NCI-H2107 treated with DMSO at 0.1 percent for 48 hours (cell line): ENCODE measurements around the gene ELP2.
"Not testable (repeated sequence)": the region's sequence is repeated elsewhere in the genome, so short reads cannot be mapped to it uniquely, and the experiment has no call there.

Experiments used
- DNase-seq: peaks from one replicate; lab custom pipeline; 2025; ENCODE audit not compliant: unreplicated experiment; lab: John Stamatoyannopoulos, UW

ELP2 gene

DNA sequence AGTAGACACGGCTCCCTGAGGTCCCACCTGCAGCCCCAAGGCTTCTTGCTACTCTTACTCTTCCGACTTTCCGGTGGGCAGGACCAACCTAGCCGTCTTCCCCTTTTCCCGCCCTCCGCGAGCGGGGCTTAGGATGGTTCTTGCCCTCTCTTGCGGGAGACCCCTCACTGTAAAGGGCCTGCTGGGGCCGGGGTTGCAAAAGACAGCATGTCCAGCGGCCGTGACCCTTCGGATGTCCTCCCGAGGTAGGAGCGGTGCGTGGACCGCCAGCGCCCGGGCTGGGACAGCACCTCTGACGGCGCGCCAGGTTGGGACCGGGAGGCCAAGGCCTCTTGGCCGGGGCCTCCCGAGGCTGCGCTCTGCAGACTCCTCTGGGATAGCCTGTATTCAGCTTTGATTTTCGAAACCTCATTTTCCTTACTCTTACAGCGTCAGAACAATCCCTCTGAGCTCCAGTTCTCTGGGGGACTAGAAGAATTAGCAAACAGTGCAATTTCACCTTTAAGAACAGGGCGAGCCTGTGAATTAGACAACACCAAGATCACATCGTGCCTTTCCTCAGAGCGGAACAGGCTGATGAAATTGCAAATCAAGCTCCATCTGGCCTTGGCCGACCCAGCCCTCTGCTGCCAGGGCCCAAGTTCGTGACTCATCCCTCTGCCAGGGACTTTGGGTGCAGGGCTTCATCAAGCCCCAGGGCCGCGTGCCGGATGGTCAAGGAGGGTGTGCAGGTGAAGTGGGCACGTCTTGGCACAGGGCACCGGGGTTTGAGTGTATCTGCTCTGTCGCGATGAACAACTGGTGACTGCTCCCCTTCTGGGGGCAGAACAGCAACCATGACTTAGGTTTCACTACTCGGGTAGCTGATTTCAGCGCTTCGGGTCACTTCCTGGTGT lies 58.4 kb downstream of the ELP2 start:
- no peak for DNase-seq

DNA sequence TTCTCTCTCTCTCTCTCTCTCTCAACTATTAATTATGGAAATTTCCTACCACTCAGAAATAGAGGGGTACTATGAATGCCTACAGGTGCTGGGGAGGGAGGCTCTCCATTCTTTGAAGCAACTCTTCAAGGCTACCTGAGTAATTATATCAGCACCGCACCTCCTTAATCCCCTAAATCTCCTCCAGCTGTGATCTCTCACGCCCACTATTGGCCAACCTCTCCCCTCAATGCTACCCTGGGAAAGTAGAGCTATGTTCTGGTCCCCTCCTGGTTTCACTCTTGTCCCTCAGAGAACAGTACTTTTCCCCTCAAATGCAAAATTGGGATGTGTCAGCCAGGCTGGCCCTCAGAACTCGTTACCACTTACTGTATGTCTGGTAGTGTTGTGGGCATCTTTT lies 59.2 kb downstream of the ELP2 start:
- no peak for DNase-seq

DNA sequence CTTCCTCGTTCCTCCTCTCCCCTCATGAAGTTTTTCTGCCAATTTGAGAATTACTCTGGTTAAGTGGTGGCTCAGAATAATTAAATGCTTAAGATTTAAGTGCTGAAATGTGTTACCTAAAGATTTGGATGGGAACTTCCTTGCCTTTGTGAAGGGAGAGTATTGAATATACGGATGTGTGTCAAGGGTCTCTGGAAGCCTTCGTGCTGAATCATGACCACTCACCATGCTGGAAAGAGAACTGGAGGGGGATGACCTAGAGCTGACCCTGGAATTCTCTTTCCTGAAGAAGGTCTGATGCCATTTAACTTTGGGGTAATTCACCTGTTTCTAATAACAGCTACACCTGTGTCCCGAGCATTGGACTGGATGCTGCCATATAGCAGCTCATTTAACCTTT lies 59.8 kb downstream of the ELP2 start:
- no peak for DNase-seq

DNA sequence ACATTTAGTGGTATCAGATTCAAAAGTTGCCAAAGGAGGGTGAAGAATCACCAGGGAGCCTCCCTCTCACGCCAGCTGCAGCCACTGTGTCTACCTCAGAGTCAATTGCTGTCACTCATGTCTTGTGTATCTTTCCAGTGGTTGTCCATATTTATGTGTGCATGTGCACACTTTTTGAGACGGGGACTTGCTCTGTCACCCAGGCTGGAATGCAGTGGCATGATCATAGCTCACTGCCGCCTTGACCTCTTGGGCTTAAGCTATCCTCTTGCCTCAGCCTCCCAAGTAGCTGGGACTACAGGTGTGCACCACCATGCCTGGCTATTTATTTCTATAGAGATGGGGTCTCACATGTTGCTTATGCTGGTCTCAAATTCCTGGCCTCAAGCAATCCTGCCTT lies 61.6 kb downstream of the ELP2 start:
- no peak for DNase-seq

DNA sequence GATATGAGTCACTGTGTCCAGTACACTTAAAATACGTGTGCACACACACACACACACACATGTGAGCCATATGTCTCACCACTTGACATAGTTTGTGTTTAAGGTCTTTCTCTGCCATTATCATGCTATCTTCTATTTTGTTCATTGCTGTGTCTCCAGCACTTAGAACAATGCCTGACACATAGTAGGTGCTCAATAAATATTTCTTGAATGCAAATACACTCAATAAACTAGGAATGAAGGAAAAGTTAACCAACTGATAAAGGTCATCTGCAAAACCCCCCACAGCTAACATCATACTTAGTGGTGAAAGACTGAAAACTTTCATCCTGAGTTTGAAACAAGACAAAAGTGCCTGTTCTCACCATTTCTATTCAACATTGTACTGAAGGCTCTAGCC lies 62.0 kb downstream of the ELP2 start:
- DNase-seq: no peak

DNA sequence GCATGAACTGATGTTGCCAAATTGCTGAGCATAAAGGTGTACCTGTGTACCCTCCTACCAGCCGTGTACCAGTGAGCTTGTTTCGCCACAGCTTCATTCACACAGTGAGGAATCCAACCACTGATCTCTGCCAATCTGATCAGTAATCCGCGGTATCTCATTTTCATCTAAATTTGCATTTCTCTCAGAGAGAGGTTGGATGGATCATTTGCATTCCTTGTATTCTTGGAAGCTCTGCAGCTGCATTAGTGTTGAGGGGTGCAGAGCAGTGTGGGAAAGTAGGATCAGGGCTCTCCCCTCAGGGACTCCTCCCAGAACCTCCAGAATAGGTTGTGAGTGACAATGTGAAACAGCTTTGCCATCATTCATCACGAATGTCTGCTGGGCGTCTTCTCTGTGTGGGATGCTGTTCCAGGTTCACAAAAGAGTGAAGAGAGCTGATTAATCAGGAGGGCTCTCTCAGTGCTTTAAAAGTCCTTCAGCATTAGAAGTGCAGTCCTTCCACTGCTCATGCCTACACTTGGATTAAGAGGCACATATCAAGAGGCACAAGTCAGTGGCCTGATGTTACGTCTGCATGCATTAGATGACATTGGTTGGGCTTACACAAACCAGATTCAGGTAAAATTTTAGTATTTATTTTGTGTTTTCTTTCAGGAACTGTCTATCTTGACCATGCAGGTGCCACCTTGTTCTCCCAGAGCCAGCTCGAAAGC lies 65.1 kb downstream of the ELP2 start:
- DNase-seq: no peak

DNA sequence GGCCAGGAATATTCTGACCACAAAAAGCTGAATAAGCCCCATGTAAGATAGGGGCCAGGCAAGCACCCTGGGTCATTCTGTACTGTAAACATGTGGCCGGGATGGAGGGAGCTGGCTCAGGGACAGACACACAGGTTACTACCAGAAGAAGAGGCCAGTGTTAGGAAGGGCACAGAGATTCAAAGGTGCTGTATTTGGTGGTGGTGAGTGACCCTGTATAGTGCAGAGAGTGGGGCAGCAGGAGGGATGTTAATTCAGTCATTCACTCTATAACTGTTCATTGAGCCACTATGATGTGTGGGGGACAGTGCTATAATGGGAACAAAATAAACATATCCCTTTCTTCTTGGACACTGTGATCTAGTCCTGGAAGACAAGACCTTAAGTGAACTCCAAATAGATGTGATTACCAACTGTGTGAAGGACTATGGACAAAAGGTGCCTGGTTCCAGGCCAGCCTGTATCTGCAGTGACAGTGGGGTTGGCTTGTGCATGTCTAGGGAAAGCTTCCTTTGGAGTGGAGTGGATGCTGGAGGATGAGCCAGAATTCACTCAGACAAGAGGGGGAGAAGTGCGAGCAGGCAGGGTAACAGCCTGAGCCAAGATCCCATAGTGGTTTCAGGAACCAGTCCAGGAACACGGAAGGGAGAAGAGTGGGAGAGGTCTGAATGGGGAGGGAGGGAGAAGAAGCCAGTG lies 65.9 kb downstream of the ELP2 start:
- DNase-seq: no peak

DNA sequence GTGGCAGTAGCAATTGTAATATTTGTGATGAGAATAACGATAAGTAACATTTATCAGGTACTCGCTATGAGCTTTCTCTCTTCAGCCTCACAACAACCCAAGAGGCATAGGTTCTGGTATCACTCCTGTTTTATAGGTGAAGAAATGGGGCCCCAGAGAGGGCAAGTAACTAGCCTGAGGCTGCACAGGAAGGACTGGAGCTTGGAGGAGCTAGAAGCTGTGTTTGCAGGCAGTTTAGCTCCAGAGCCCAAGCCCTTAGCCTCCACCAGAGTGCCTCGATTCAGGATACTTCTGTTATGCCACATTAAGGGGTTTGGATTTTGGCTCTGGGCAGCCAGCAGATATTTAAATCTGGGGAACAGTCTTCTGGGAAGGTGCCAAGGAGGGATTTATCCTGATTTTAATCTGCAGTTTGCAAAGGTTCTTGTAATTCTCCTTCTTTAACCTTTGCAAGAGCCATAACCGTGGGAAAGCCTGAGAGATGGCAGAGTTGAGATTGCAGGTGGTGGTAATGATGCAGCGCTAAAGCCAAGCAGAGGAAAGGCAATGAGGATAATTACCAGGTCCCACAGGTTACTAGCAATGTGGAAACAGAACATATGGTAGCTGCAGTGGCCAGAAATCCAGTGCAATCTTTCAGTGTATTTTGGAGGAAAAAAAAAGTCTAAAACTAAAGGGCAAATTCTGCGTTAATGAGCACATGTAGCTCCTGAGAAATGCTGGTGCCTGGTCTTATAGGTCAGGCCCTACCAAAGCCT lies 66.7 kb downstream of the ELP2 start:
- DNase-seq: peak; percentile 11

DNA sequence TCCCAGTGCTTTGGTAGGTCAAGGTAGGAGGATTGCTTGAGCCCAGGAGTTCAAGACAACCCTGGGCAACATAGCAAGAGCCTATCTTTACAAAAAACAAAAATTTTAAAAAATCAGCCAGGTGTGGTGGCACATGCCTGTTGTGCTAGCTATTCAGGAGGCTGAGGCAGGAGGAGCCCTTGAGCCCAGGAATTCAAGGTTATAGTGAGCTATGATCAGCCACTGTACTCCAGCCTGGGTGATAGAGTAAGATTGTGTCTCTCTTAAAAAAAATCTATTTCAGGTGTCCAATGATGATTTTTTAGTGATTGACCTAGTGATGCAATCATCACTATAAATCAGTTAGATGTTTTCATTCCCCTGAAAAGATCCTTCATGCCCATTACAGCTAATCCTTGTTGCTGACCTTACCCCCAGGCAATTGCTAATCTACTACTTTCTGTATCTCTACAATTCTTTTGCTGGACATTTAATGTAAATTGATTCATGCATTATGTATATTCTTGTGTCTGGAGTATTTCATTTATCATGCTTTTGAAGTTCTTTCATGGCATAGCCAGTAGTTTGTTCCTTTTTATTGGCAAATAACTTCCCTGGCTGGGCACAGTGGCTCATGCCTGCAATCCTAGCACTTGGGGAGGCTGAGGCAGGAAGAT lies 67.9 kb downstream of the ELP2 start:
- no peak for DNase-seq

DNA sequence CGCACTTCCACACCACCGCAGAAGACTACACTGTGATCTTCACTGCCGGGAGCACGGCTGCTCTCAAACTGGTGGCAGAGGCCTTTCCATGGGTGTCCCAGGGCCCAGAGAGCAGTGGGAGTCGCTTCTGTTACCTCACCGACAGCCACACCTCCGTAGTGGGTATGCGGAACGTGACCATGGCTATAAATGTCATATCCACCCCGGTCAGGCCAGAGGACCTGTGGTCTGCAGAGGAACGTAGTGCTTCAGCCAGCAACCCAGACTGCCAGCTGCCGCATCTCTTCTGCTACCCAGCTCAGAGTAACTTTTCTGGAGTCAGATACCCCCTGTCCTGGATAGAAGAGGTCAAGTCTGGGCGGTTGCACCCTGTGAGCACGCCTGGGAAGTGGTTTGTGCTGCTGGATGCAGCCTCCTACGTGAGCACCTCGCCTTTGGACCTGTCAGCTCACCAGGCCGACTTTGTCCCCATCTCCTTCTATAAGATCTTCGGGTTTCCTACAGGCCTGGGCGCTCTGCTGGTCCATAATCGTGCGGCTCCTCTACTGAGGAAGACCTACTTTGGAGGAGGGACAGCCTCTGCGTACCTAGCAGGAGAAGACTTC lies 70.1 kb downstream of the ELP2 start:
- DNase-seq: no peak

DNA sequence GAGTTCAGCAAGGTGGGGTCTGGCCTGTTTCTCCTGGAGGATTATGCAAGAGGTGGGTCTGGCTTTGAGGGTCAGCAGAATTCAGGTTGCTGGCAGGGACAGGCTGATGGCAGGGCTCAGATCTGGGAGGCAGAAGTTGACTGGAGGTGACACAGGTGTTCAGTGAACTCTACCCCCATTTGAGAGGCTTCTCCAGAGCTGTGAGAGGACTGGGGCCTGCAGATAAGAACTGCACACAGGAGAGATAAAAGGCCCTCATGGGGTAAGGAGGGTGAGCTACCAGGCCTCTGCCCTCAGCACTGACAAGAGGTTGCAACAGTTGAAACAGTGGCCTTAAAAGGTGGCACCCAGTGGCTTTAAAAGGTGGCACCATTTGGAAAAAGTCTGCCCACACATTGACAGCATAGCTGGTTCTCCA lies 70.7 kb downstream of the ELP2 start:
- DNase-seq: no peak

DNA sequence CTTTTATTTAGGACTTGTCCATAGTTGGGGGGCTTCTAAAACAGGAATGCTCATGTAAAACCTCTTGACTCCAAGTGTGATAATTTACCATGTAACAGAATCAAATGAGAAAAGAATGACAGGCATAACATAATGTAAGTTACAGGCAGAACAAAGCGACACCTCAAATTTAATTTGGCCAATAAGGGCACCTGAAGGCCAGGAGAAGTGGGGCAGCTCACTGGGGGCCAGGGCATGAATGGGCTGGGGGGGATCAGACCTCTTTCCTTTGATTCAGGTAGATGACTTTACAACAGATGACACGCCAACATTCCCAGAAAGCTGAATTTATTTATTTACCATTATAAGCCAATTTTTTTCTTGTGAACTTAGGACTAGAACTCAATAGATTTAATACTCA lies 72.1 kb downstream of the ELP2 start:
- no peak for DNase-seq

DNA sequence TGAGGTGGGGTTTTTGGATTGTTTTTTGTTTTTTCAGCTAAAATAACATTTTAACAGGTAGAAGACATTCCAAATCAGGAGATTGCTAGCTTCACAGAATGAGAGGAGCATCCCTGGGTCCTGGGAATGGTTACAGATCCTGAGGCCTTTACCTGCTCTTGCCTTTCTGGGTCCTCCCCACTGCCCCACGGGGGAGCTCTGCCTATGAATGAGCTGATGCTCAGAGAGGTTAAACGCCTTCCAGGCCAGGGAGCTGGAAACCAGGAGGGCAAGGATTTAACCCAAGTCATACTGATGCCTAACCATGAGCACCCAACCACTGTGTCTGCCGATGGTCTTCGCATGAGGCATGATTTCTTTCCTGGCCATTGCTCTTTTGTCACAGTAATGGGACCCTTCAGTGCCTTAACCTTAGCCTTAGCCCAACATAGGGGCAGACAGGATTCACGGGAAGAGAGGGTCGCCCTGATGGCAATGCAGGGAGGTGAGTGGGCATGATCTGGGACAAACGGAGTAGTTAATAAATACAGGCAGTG lies 73.7 kb downstream of the ELP2 start:
- no peak for DNase-seq

DNA sequence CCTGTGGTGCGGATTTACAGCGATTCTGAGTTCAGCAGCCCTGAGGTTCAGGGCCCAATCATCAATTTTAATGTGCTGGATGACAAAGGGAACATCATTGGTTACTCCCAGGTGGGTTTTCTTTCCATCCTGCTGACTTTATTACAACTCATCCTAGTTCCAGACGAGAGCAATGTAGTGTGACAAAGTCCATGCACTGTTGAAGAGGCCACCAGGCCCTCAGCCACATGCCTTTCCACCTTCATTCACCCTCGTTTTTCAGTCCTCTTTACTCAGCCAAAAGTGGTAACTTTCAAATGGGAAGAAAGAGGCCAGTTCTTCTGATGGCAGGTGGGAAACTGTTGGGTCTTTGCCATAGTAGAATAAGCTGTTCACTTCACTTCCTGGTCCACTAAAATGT lies 75.5 kb downstream of the ELP2 start:
- no peak for DNase-seq

DNA sequence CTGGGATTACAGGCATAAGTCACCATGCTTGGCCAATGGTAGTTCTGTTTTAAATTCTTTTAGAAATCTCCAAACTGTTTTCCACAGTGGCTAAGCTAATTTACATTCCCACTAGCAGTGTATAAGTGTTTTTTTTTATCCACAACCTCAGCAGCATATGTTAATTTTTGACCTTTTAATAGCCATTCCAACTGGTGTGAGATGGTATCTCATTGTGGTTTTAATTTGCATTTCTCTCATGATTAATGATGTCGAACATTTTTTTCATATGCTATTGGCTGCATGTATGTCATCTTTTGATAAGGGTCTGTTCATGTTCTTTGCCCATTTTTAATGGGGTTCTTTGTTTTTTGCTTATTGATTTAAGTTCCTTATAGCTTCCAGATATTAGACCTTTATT lies 77.6 kb downstream of the ELP2 start:
- no peak for DNase-seq

DNA sequence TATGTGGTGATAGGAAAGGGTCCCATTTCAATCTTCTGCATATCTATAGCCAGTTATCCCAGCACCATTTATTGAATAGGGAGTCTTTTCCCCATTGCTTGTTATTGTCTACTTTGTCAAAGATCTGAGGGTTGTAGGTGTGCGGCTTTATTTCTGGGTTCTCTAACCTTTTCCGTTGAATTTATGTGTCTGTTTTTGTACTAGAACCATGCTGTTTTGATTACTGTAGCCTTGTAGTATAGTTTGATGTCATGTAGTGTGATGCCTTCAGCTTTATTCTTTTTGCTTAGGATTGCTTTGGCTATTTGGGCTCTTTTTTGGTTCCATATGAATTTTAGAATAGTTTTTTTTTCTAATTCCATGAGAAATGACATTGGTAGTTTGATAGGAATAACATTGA lies 78.3 kb downstream of the ELP2 start:
- not testable (repeated sequence) for DNase-seq

DNA sequence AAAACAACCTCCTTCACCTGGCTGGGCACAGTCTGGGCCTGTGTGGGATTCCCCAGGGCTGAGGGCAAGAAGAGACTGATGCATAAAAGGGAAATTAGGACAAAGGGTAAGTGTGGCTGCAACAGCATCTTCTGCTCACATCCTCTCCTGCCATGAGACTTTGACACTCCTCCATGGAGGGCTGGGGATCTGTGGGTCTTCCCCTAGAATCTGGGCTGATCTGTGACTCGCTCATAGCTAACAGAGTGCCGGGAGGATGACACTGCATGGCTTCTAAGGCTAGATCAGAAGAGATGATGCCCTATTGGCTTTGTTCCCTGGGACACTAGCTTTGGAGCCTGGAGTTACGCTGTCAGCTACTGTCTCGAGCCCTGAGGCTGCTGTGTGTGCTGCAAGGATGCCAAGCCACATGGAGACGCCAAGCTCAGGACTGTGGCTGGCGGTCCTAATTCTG lies 81.9 kb downstream of the ELP2 start:
- DNase-seq: no peak

DNA sequence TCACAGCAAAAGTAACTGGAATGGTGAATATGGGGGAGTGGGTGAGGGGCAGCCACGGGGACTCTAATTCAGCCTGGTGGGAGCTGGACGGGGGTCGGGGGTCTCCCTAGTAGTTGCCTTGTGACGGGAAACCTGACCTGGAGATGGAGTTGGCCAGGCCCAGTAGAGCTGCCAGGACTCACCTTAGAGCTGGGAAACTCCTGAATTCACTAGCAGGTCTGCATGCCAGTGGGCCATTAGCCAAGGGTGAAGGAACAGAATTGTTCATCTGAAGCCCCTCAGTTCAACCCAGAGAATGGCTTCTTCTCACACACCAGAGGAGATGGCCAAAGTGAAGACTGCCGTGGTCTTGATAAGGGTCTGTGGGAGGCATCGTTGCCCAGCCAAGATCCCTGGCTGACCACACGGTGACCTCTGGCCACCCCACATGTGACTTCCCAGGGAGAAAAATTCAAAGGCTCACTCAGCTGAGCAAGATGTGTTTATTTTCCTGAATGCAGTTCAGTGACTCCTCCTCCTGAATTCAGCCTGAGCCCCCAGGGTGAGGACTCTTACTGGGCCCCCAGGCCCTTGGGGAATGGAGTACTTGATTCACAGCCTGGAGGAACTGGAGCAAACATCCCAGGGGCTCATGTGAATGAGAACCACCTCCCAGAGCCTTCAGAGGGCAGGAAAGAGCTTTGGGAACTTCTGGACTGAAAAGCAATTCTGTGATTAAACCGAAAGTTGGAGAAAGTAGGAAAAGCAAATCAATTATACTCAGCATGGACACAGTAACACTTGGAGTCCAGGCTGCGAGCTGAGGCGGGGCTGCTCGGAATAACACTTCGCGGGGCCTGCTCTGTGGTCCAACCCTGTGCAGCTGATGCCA lies 82.8 kb downstream of the ELP2 start:
- no peak for DNase-seq

DNA sequence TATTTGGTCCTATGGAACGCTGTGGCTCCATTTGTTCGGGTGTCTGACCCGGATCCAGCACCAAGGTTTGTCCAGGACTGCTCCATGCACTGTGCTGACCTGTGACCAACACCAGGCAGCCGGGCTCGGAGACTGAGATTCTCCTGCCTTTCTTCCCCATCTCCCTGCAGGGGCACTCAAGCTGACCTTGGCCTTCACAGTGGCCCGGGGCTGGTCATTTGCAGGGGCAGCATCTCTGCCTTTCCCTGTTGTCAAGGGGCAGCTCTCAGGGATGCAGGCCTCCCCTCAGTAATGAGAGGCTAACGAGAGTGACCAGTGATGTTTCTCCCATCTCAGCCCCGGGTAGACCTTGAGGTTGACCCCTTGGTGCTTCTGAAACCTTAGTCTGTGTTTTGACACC lies 85.1 kb downstream of the ELP2 start:
- no peak for DNase-seq
